Activated CD4-positive, alpha-beta T cell treated with anti-CD3 and anti-CD28 coated beads, Interleukin-2, amount 10 ng/mL, durations not matched to agents 24 days and 14 days (primary cell): ENCODE measurements around the gene ATP8B4. TPM values are rescaled to one million over a fixed set of nuclear protein-coding genes. Genes with fewer than 3 reads are reported as not detected.

Experiments used
- DNase-seq: peaks from one replicate; pipeline ENCODE4 v3.0.0; 2022
- H3K27ac Mint-ChIP-seq: one replicate; pipeline ENCODE4 v1.8.0; 2022; ENCODE audit warnings: mild to moderate bottlenecking, mixed read lengths
- H3K27me3 Mint-ChIP-seq: one replicate; pipeline ENCODE4 v1.8.0; 2022; ENCODE audit warnings: mixed read lengths
- H3K36me3 Mint-ChIP-seq: one replicate; pipeline ENCODE4 v1.8.0; 2022; ENCODE audit warnings: low read depth, mild to moderate bottlenecking, mixed read lengths
- H3K4me1 Mint-ChIP-seq: one replicate; pipeline ENCODE4 v1.8.0; 2021; ENCODE audit warnings: mixed read lengths
- H3K4me3 Mint-ChIP-seq: one replicate; pipeline ENCODE4 v1.8.0; 2022; ENCODE audit warnings: mild to moderate bottlenecking, moderate library complexity, mixed read lengths
- H3K9me3 Mint-ChIP-seq: one replicate; pipeline ENCODE4 v1.8.0; 2021; ENCODE audit warnings: mixed read lengths
- intact Hi-C: fragments of 100-400 bp; cut with micrococcal nuclease; formaldehyde crosslinking; loops from one replicate; pipeline ENCODE4 v1.15.1; 2023
- total RNA-seq: library from RNA; stranded (reverse); gene quantifications from 2 replicates; pipeline ENCODE4 v1.2.3, GENCODE V29; 2022

ATP8B4 gene
- total RNA-seq, 1 donor from 2014 or later: 38.5 TPM

GRCh38 chr15:49863431-49864224 lies 255.4 kb downstream of the ATP8B4 start:
- Mint-ChIP-seq H3K27ac (no peak overlapping the region), H3K4me1 (no peaks in the 10 kb centered on the region), H3K27me3 (no peaks in the 10 kb centered on the region), H3K9me3 (no peaks in the 10 kb centered on the region), H3K36me3 (peaks cover 18% of the 10 kb centered on the region), H3K4me3 (no peak overlapping the region)
- no peak for DNase-seq
- intact Hi-C loops: no loop called here

- no peaks in the 10 kb centered on the region for H3K4me1 Mint-ChIP-seq
- H3K9me3 Mint-ChIP-seq: no peaks in the 10 kb centered on the region
- no peak overlapping the region for H3K4me3 Mint-ChIP-seq
- H3K36me3 Mint-ChIP-seq: peaks cover 18% of the 10 kb centered on the region
- intact Hi-C loops: no loop called here
- no peak overlapping the region for H3K27ac Mint-ChIP-seq
- no peaks in the 10 kb centered on the region for H3K27me3 Mint-ChIP-seq
- DNase-seq: no peak
Measured at GRCh38 chr15:49860101-49860500, 258.9 kb downstream of the ATP8B4 start.

GRCh38 chr15:49857496-49858475 lies 261.2 kb downstream of the ATP8B4 start:
- intact Hi-C loops: no loop called here
- no peaks in the 10 kb centered on the region for H3K27me3 Mint-ChIP-seq
- DNase-seq: no peak
- no peak overlapping the region for H3K4me3 Mint-ChIP-seq
- H3K36me3 Mint-ChIP-seq: peaks cover 31% of the 10 kb centered on the region
- no peak overlapping the region for H3K27ac Mint-ChIP-seq
- H3K9me3 Mint-ChIP-seq: peaks cover 3% of the 10 kb centered on the region
- no peaks in the 10 kb centered on the region for H3K4me1 Mint-ChIP-seq

GRCh38 chr15:49855917-49856637 lies 263.0 kb downstream of the ATP8B4 start:
- H3K4me3 Mint-ChIP-seq: no peak overlapping the region
- no peaks in the 10 kb centered on the region for H3K27me3 Mint-ChIP-seq
- H3K4me1 Mint-ChIP-seq: no peaks in the 10 kb centered on the region
- intact Hi-C loops: no loop called here
- H3K27ac Mint-ChIP-seq: no peak overlapping the region
- no peak for DNase-seq
- peaks cover 14% of the 10 kb centered on the region for H3K9me3 Mint-ChIP-seq
- H3K36me3 Mint-ChIP-seq: peaks cover 35% of the 10 kb centered on the region

- Mint-ChIP-seq H3K4me1 (no peaks in the 10 kb centered on the region), H3K9me3 (peaks cover 16% of the 10 kb centered on the region), H3K27me3 (no peaks in the 10 kb centered on the region), H3K27ac (no peak overlapping the region), H3K36me3 (peaks cover 40% of the 10 kb centered on the region), H3K4me3 (no peak overlapping the region)
- no peak for DNase-seq
- intact Hi-C loops: no loop called here
Measured at GRCh38 chr15:49852756-49853155, 266.3 kb downstream of the ATP8B4 start.

- Mint-ChIP-seq H3K27ac (no peak overlapping the region), H3K36me3 (peaks cover 37% of the 10 kb centered on the region), H3K4me1 (no peaks in the 10 kb centered on the region), H3K27me3 (no peaks in the 10 kb centered on the region), H3K4me3 (no peak overlapping the region), H3K9me3 (peaks cover 20% of the 10 kb centered on the region)
- no peak for DNase-seq
- intact Hi-C loops: no loop called here
Measured at GRCh38 chr15:49848807-49849206, 270.2 kb downstream of the ATP8B4 start.

GRCh38 chr15:49848282-49848724 lies 270.7 kb downstream of the ATP8B4 start:
- peaks cover 34% of the 10 kb centered on the region for H3K36me3 Mint-ChIP-seq
- no peaks in the 10 kb centered on the region for H3K27me3 Mint-ChIP-seq
- DNase-seq: no peak
- H3K4me1 Mint-ChIP-seq: no peaks in the 10 kb centered on the region
- H3K9me3 Mint-ChIP-seq: peaks cover 20% of the 10 kb centered on the region
- intact Hi-C loops: no loop called here
- H3K4me3 Mint-ChIP-seq: no peak overlapping the region
- H3K27ac Mint-ChIP-seq: no peak overlapping the region

GRCh38 chr15:49847423-49848281 lies 271.4 kb downstream of the ATP8B4 start:
- intact Hi-C loops: no loop called here
- Mint-ChIP-seq H3K4me1 (no peaks in the 10 kb centered on the region), H3K4me3 (no peak overlapping the region), H3K27me3 (no peaks in the 10 kb centered on the region), H3K9me3 (peaks cover 20% of the 10 kb centered on the region), H3K27ac (no peak overlapping the region), H3K36me3 (peaks cover 36% of the 10 kb centered on the region)
- DNase-seq: no peak

- Mint-ChIP-seq H3K9me3 (peaks cover 26% of the 10 kb centered on the region), H3K27me3 (no peaks in the 10 kb centered on the region), H3K27ac (no peak overlapping the region), H3K36me3 (peaks cover 33% of the 10 kb centered on the region), H3K4me1 (no peaks in the 10 kb centered on the region), H3K4me3 (no peak overlapping the region)
- DNase-seq: no peak
- intact Hi-C loops: no loop called here
Measured at GRCh38 chr15:49844390-49844789, 274.6 kb downstream of the ATP8B4 start.

- intact Hi-C loops: no loop called here
- no peak for DNase-seq
- Mint-ChIP-seq H3K4me3 (no peak overlapping the region), H3K36me3 (peaks cover 38% of the 10 kb centered on the region), H3K27ac (no peak overlapping the region), H3K9me3 (peaks cover 31% of the 10 kb centered on the region), H3K27me3 (no peaks in the 10 kb centered on the region), H3K4me1 (no peaks in the 10 kb centered on the region)
Measured at GRCh38 chr15:49843725-49844124, 275.3 kb downstream of the ATP8B4 start.

GRCh38 chr15:49842031-49842730 lies 276.9 kb downstream of the ATP8B4 start:
- H3K27me3 Mint-ChIP-seq: no peaks in the 10 kb centered on the region
- H3K27ac Mint-ChIP-seq: no peak overlapping the region
- peaks cover 43% of the 10 kb centered on the region for H3K36me3 Mint-ChIP-seq
- no peak overlapping the region for H3K4me3 Mint-ChIP-seq
- H3K4me1 Mint-ChIP-seq: no peaks in the 10 kb centered on the region
- peaks cover 31% of the 10 kb centered on the region for H3K9me3 Mint-ChIP-seq
- intact Hi-C loops: no loop called here
- no peak for DNase-seq

- no peaks in the 10 kb centered on the region for H3K27me3 Mint-ChIP-seq
- H3K9me3 Mint-ChIP-seq: peaks cover 8% of the 10 kb centered on the region
- DNase-seq: no peak
- intact Hi-C loops: no loop called here
- H3K4me1 Mint-ChIP-seq: no peaks in the 10 kb centered on the region
- no peak overlapping the region for H3K4me3 Mint-ChIP-seq
- no peak overlapping the region for H3K27ac Mint-ChIP-seq
- no peaks in the 10 kb centered on the region for H3K36me3 Mint-ChIP-seq
Measured at GRCh38 chr15:49832511-49832910, 286.5 kb downstream of the ATP8B4 start.
